Right renal cortex interstitium (tissue), 3 donors: Measurements from ENCODE around the gene FCGR2B. TPM values are rescaled to one million over a fixed set of nuclear protein-coding genes. Genes with fewer than 3 reads are reported as not detected.
"Not testable (repeated sequence)": the region's sequence is repeated elsewhere in the genome, so short reads cannot be mapped to it uniquely, and the experiment has no call there.

ENCODE experiments used
- DNase-seq, 3 donors: peaks; one replicate each; pipeline ENCODE4 v3.0.0-alpha.2; 2013; ENCODE audit warnings: low read depth in 3 of 3, low spot score in 2 of 3
- polyA plus RNA-seq, 3 donors: library from polyadenylated mRNA; unstranded; fragments of 120-200 nt; gene quantifications; one replicate each; pipeline ENCODE4 v1.2.1, GENCODE V29; 2013; ENCODE audit not compliant: insufficient read length in 3 of 3

The FCGR2B gene
- polyA plus RNA-seq, 3 donors = 0.29 to 1.6 (median 0.98) TPM

GRCh38 chr1:161698302-161698701 is 35.4 kb downstream of the FCGR2B start:
- not testable (repeated sequence) for DNase-seq

- peak in 1 of 3 donors; percentile 1 for DNase-seq
These were observed 39.3 kb downstream of the FCGR2B start for GRCh38 chr1:161702250-161702649.

- no peak for DNase-seq
These were observed 42.6 kb downstream of the FCGR2B start for GRCh38 chr1:161705537-161705936.

DNA sequence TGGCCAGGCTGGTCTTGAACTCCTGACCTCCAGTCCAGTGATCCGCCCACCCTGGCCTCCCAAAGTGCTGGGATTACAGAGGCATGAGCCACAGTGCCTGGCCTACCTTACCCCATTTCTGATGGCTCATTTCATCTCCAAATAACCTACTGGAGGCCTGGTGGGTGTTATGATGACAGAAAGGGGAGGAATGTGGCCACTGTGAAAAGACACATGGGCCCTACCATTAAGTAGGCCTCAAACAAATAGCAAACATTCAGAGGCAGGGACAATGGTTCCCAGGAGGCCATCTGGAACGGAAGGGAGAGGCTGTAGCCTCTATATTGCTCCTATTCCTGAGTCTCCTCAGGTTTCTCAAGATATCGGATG is 43.2 kb downstream of the FCGR2B start:
- no peak for DNase-seq

- no peak for DNase-seq
These were observed 43.8 kb downstream of the FCGR2B start, which contains the start of gene FCRLA for GRCh38 chr1:161706482-161707347. Gene FCRLA (plus strand): TSS chr1:161707229. CDS start chr1:161707265, 36 bp downstream.

GRCh38 chr1:161707503-161707902 is 44.6 kb downstream of the FCGR2B start:
- no peak for DNase-seq

- no peak for DNase-seq
These were observed 46.4 kb downstream of the FCGR2B start for GRCh38 chr1:161709373-161709772.

- no peak for DNase-seq
These were observed 47.6 kb downstream of the FCGR2B start for GRCh38 chr1:161710560-161710959.

DNA sequence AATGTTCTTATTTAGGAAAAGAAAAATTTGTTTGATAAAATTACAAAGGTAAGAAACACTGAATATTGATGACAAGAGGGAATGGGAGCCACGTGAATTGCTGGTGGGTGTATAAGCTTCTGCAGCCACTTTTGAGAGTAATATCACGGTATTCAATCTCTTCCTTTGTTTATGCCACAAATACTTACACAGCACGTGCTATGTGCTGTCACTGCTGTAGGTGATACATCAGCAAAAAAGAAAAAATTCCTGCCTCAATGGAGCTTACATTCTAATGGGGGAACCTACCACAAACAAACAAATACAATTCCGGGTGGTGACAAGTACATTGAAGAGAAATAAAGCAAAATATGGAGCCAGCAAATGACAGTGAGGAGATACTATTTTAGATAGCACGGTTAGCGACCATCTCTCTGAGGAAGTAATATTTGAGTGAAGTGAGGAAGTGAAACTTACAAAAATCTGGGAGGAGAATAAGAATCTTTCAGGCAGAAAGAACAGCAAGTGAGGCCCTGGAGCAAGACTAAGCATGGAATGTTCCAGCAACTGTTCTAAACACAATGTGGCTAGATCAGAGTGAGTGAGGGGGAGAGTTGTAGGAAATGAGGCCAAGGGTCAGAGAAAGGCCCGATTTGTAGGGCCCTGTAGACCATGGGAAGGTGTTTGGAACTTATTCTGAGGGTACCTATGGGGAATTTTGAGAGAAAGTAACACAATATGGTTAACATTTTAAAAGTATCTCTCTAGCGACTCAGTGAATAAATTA is 55.8 kb downstream of the FCGR2B start:
- no peak for DNase-seq

GRCh38 chr1:161719325-161719611 is 56.3 kb downstream of the FCGR2B start:
- DNase-seq = no peak

- no peak for DNase-seq
These were observed 57.5 kb downstream of the FCGR2B start for GRCh38 chr1:161720422-161720821.

DNA sequence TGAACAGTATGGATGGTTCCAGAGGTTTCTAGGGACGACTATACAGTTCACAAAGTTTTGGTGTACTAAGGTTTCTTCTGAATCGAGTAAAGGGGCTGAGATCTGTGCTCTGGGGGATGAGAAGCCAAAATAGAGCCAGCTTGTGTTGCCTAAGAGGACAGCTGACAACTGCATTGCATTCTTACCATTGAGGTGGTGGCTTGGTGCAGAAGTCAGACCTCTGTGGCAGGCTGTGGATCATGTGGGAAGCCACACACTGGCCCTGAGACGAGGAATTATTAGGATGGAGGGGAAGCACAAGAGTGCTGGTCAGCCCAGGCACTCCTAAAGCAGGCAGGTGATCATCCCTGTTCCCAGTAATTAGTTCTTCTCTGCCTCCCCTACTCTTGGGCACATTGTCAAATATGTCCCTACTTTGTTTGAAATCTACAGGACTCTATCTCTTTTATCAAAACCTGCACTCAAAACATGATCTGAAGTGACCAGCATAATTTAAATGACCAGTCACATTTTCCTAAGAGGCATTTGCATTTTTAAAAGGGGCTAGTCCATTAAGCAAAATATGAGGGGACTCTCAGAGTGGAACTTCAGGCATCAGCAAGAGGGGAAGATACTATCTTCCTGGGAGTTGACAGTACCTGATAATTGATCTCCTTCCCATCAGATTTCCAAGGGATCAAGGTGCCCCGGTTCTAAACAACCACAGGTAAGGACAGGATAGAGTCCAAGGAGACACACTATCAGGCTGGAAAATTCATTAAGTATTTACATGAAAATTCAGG is 58.2 kb downstream of the FCGR2B start, which contains the start of gene FCRLB:
FCRLB (plus strand) TSS at position 589 of the 782 bp plus-strand sequence. CDS start 1,129 bp downstream, outside the sequence.
- no peak for DNase-seq

- no peak for DNase-seq
These were observed 58.9 kb downstream of the FCGR2B start for GRCh38 chr1:161721738-161722343.

DNA sequence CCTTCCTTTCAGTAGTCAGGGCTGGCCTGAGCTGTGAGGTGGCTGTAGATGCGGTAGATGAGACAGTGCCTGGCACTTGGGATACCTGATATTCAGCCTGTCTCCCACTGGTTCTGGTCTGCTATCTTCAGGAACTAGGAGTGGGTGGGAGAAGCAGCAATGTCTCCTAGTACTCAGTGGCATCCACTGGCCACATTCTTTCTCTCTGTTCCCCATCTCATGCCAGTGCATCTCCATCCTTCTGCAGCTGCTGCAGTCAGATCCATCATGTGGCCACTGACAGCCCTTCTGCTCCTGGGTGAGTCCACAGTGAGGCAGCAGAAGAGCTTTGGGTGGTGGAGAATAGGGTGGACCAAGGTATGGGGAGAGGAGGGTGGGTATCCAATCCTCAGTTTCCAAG is 59.5 kb downstream of the FCGR2B start:
- DNase-seq = no peak

DNA sequence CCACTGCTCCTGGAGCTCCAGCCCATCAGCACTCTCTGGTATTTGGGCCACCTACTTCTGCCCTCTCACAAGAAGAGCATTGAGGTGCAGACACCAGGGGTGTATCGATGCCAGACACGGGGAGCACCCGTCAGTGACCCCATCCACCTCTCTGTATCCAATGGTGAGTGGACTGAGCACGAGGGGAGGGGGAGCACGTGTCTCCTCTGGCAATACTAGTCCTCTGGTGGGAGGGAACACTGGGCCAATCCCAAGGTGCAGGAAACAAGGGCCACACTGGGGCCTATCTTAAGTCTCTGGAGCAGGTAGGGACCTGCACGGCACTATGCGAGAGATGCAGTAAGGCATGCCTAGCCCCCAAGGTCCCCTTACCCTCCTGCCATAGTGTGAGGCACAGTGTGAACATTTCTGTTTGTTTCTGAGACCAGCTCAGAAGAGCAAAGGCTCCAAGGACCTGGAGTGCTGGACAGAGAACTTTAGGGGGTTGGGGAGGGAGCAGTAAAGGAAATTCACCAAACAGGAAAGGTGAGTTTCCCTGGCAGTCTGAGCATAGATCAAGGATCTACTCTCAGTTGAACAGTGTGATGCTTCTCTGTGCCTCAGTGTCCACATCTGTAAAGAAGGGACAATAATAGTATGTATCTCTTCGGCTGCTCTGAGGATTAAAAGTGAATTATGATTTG is 60.7 kb downstream of the FCGR2B start:
- DNase-seq = no peak

DNA sequence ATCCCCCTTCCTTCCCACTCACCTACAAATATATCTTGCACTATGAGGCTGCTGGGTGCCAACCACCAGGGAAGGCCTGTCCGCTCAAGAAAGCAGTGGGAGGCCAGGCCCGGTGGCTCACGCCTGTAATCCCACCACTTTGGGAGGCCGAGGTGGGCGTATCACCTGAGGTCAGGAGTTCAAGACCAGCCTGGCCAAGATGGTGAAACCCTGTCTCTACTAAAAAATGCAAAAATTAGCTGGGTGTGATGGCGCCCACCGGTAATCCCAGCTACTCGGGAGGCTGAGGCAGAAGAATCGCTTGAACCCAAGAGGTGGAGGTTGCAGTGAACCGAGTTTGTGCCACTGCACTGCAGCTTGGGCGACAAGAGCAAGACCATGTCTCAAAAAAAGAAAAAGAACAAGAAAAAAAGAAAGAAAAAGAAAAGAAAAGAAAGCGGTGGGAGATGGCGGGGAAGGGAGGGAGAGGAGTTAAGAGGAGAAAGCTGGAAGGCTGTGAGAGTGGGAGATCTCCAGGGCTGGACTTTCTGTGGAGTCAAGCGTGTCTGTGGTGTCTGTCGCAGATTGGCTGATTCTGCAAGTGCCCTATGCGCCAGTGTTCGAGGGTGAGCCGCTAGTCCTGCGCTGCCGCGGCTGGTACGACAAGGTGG is 62.4 kb downstream of the FCGR2B start:
- peak in 1 of 3 donors; percentile 27 for DNase-seq

GRCh38 chr1:161725908-161726472 is 63.0 kb downstream of the FCGR2B start:
- DNase-seq = peak; percentile 21 to 40 (median 33)

DNA sequence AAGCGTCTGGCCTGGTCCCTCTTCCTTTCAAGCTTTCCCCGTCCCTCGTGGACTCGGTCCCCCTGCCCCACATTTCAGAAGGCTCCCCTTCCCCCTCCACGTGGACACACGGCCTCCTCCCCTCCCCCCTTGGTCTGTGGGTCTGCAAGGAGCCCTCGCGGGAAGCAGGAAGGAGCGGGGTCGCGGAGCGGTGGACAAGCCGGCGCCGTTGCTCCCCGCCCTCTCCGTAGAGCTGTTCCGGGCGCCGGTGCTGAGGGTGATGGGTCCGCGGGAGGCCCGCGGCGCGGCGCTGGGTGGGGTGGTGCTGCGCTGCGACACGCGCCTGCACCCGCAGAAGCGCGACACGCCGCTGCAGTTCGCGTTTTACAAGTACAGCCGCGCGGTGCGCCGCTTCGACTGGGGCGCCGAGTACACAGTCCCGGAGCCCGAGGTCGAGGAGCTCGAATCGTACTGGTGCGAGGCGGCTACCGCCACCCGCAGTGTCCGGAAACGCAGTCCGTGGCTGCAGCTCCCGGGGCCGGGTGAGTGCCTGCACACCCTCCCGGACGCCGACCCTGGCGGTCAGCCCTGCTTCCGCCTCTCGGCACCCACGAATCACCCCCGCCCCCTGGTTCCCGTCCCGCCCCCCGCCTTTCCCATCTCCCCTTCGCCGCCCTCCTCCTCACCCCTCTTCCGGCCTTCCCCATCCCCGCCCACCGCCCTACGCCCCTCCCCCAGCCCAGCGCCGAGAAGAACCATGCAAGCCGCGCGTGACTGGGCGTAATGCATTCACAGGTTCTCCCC is 63.7 kb downstream of the FCGR2B start:
- peak; percentile 48 to 74 (median 71) for DNase-seq
